H1 (cell line): ENCODE measurements around the gene MRPL34. TPM values are rescaled to one million over a fixed set of nuclear protein-coding genes. Genes with fewer than 3 reads are reported as not detected.

ENCODE experiments used
- CTCF ChIA-PET: fragments of 300-600 bp; sonication (Branson Sonifier 250); formaldehyde crosslinking; loops from one replicate; lab custom pipeline; 2021; ENCODE audit not compliant: partially characterized antibody; lab: Charles Lee
- POLR2A ChIA-PET: fragments of 300-600 bp; sonication (Branson Sonifier 250); formaldehyde crosslinking; loops from one replicate; lab custom pipeline; 2021; ENCODE audit warnings: inconsistent platforms; ENCODE audit not compliant: partially characterized antibody; lab: Charles Lee
- DNase-seq, 2 experiments: peaks; one replicate each; pipeline versions ENCODE4 v3.0.0 to v3.0.0-alpha.2; 2010 to 2022; ENCODE audit warnings: low spot score in 2 of 2, low read depth in 1 of 2, mixed read lengths in 1 of 2
- FAIRE-seq: peaks from 2 replicates; lab custom pipeline; 2011; peaks lifted over from hg19 to GRCh38; lab: Jason Lieb, UNC
- H2AFZ ChIP-seq: 2 replicates; pipeline ENCODE4 v1.8.1; 2012; ENCODE audit warnings: low read length, inconsistent platforms
- H2AK5ac ChIP-seq: 2 replicates; pipeline ENCODE4 v1.6.1; 2013; ENCODE audit warnings: low read depth, low read length
- H2BK120ac ChIP-seq: replicated peaks from 2 replicates; pipeline ENCODE3; 2013; ENCODE audit warnings: low read depth, low read length, inconsistent platforms
- H2BK12ac ChIP-seq: 2 replicates; pipeline ENCODE4 v1.6.1; 2013; ENCODE audit warnings: low read depth, low read length
- H2BK15ac ChIP-seq: 2 replicates; pipeline ENCODE4 v1.6.1; 2013; ENCODE audit warnings: low read length
- H2BK20ac ChIP-seq: 2 replicates; pipeline ENCODE4 v1.6.1; 2013; ENCODE audit warnings: low read length
- H2BK5ac ChIP-seq: 2 replicates; pipeline ENCODE4 v1.6.1; 2013; ENCODE audit warnings: low read depth, low read length
- H3K14ac ChIP-seq: 2 replicates; pipeline ENCODE4 v1.6.1; 2013; ENCODE audit warnings: inconsistent platforms; ENCODE audit not compliant: insufficient read length
- H3K18ac ChIP-seq: 2 replicates; pipeline ENCODE4 v1.6.1; 2013; ENCODE audit warnings: low read length; ENCODE audit errors: extremely low read depth
- H3K23ac ChIP-seq: 2 replicates; pipeline ENCODE4 v1.6.1; 2013; ENCODE audit warnings: inconsistent platforms; ENCODE audit not compliant: insufficient read length
- H3K23me2 ChIP-seq: 2 replicates; pipeline ENCODE4 v1.6.1; 2013; ENCODE audit warnings: low read depth, low read length
- H3K27ac ChIP-seq: 2 replicates; pipeline ENCODE4 v1.6.1; 2011; ENCODE audit warnings: low read depth, low read length, inconsistent platforms
- H3K27me3 ChIP-seq, 4 experiments: replicated peaks in 1 of 4; 1 replicate in 1 of 4; 2 replicates in 3 of 4; pipeline versions ENCODE4 v1.6.1 to v1.8.1; 2011 to 2013; ENCODE audit warnings: low read length in 3 of 4, mild to moderate bottlenecking in 3 of 4, inconsistent platforms in 2 of 4, mixed read lengths in 2 of 4, moderate library complexity in 1 of 4; ENCODE audit not compliant: control insufficient read depth in 3 of 4, insufficient read depth in 3 of 4; ENCODE audit errors: extremely low read depth in 1 of 4
- H3K36me3 ChIP-seq, 4 experiments: 2 replicates each; pipeline versions ENCODE4 v1.6.1 to v1.8.1; 2011 to 2013; ENCODE audit warnings: mild to moderate bottlenecking in 4 of 4, low read length in 3 of 4, moderate library complexity in 2 of 4, control low read depth in 1 of 4, inconsistent platforms in 1 of 4; ENCODE audit not compliant: insufficient read depth in 4 of 4, control insufficient read depth in 2 of 4
- H3K4ac ChIP-seq: replicated peaks from 2 replicates; pipeline ENCODE3; 2013; ENCODE audit warnings: low read length, low read depth, mixed read lengths, inconsistent platforms; ENCODE audit not compliant: insufficient read length
- H3K4me1 ChIP-seq, 4 experiments: replicated peaks in 1 of 4; 1 replicate in 1 of 4; 2 replicates in 3 of 4; pipeline versions ENCODE4 v1.6.1 to v1.8.1; 2011 to 2013; ENCODE audit warnings: low read length in 3 of 4, inconsistent platforms in 2 of 4, mixed read lengths in 1 of 4; ENCODE audit not compliant: insufficient read depth in 4 of 4, control insufficient read depth in 3 of 4
- H3K4me2 ChIP-seq, 2 experiments: 2 replicates each; pipeline versions ENCODE4 v1.6.1 to v1.8.1; 2011 to 2013; ENCODE audit warnings: low read depth in 2 of 2, low read length in 2 of 2, control low read depth in 1 of 2, inconsistent platforms in 1 of 2, mild to moderate bottlenecking in 1 of 2; ENCODE audit not compliant: insufficient read depth in 1 of 2
- H3K4me3 ChIP-seq, 4 experiments: fragments of 200-600, 300-600 bp in 1 of 4; sonication (generic), shearing (Covaris generic), sonication (Bioruptor Twin) in 1 of 4; 2 replicates each; pipeline versions ENCODE4 v1.5.1 to v1.8.1; 2011 to 2016; ENCODE audit warnings: low read length in 4 of 4, low read depth in 3 of 4, control low read depth in 2 of 4, inconsistent platforms in 2 of 4, mild to moderate bottlenecking in 2 of 4, mixed read lengths in 1 of 4, moderate library complexity in 1 of 4; ENCODE audit not compliant: insufficient read depth in 2 of 4; ENCODE audit errors: extremely low read depth in 1 of 4
- H3K56ac ChIP-seq: replicated peaks from 2 replicates; pipeline ENCODE3; 2013; ENCODE audit warnings: low read depth, mild to moderate bottlenecking, mixed read lengths, low read length, inconsistent platforms; ENCODE audit not compliant: insufficient read length
- H3K79me1 ChIP-seq: 2 replicates; pipeline ENCODE4 v1.6.1; 2013; ENCODE audit warnings: low read depth, low read length, control low read depth
- H3K79me2 ChIP-seq, 2 experiments: 2 replicates each; pipeline versions ENCODE4 v1.6.1 to v1.8.1; 2012 to 2013; ENCODE audit warnings: low read length in 2 of 2, mild to moderate bottlenecking in 2 of 2, inconsistent platforms in 1 of 2; ENCODE audit not compliant: insufficient read depth in 2 of 2, control insufficient read depth in 1 of 2
- H3K9ac ChIP-seq, 4 experiments: replicated peaks in 1 of 4; 1 replicate in 1 of 4; 2 replicates in 3 of 4; pipeline versions ENCODE4 v1.6.1 to v1.8.1; 2011 to 2013; ENCODE audit warnings: low read depth in 3 of 4, low read length in 3 of 4, control low read depth in 2 of 4, mild to moderate bottlenecking in 2 of 4, moderate library complexity in 2 of 4, inconsistent platforms in 1 of 4; ENCODE audit errors: extremely low read depth in 1 of 4
- H3K9me3 ChIP-seq, 2 experiments: 2 replicates each; pipeline versions ENCODE4 v1.6.1 to v1.8.1; 2012 to 2013; ENCODE audit warnings: mild to moderate bottlenecking in 2 of 2, moderate library complexity in 2 of 2, control low read depth in 1 of 2, inconsistent platforms in 1 of 2, low read depth in 1 of 2, low read length in 1 of 2, mixed read lengths in 1 of 2; ENCODE audit not compliant: insufficient read depth in 2 of 2
- H4K20me1 ChIP-seq, 2 experiments: replicated peaks in 1 of 2; 2 replicates each; pipeline versions ENCODE3 to v1.8.1; 2011 to 2013; ENCODE audit warnings: inconsistent platforms in 2 of 2, low read length in 2 of 2, mild to moderate bottlenecking in 1 of 2; ENCODE audit not compliant: insufficient read depth in 2 of 2, control insufficient read depth in 1 of 2
- H4K5ac ChIP-seq: 2 replicates; pipeline ENCODE4 v1.6.1; 2013; ENCODE audit warnings: low read length, low read depth, mixed read lengths, inconsistent platforms; ENCODE audit not compliant: insufficient read length
- H4K8ac ChIP-seq: 2 replicates; pipeline ENCODE4 v1.8.0; 2013; ENCODE audit warnings: mild to moderate bottlenecking, moderate library complexity, low read length, inconsistent platforms; ENCODE audit not compliant: insufficient read depth; ENCODE audit errors: extremely low read depth
- H4K91ac ChIP-seq: replicated peaks from 2 replicates; pipeline ENCODE3; 2013; ENCODE audit warnings: low read length, mixed read lengths, inconsistent platforms; ENCODE audit not compliant: insufficient read length
- CEBPB ChIP-seq: IDR thresholded peaks from 2 replicates; pipeline ENCODE4 v1.6.1; 2012; ENCODE audit warnings: low read depth, low read length
- SIN3A ChIP-seq, 2 experiments: IDR thresholded peaks in 1 of 2; conservative IDR thresholded peaks in 1 of 2; 2 replicates each; pipeline ENCODE4 v1.6.1; 2011 to 2012; ENCODE audit warnings: low read length in 2 of 2, improper control_type of control experiment in 1 of 2, low read depth in 1 of 2, mild to moderate bottlenecking in 1 of 2
- WGBS, 2 experiments: shearing (Covaris generic) in 1 of 2; methylation state at CpG; one replicate each; pipeline versions ENCODE4 v1.1.6 to v1.1.7; 2013 to 2015; ENCODE audit warnings: low lambda C conversion rate in 2 of 2, mixed read lengths in 2 of 2, inconsistent platforms in 1 of 2, low coverage in 1 of 2, missing lambda C conversion rate in 1 of 2; ENCODE audit not compliant: insufficient replicate concordance in 2 of 2, insufficient coverage in 1 of 2, insufficient read length in 1 of 2; ENCODE audit errors: extremely low coverage in 1 of 2, missing lambda C conversion rate in 1 of 2; 5-methylcytosine and 5-hydroxymethylcytosine counted together
- polyA plus RNA-seq, 7 experiments: library from polyadenylated mRNA; depleted of rRNA in 3 of 7; stranded (reverse) in 5 of 7; unstranded in 2 of 7; fragments of >200 nt in 5 of 7; fragments of 200-250 nt in 2 of 7; gene quantifications; 1 replicate in 5 of 7; 2 replicates in 1 of 7; 4 replicates in 1 of 7; pipeline versions ENCODE4 v1.2.1 to v1.2.3, GENCODE V29; 2011 to 2013; ENCODE audit warnings: missing spikeins in 2 of 7, mixed read lengths in 2 of 7
- total RNA-seq: library from RNA; stranded (reverse); fragmentation: NEBNext Ultra II Directional; extraction: Animal tissue kit (Norgen Biotek cat#: 25700); gene quantifications from 2 replicates; pipeline ENCODE4 v1.2.1, GENCODE V29; 2021

Gene MRPL34
- total and polyA plus RNA-seq, 2 of the 8 experiments (the other 6 are each of a cell fraction or from before 2014, with no cell fraction given): 91.9 to 99.6 TPM

GRCh38 chr19:17312189-17313113 is 6.8 kb downstream of the MRPL34 start:
- Histone ChIP-seq H3K4me3 (no peak overlapping the region), H3K27ac (peak overlapping the region; percentile 67), H3K23ac (no peak overlapping the region), H3K4me2 (peak overlapping the region in 1 of 2 experiments; percentile 8; a peak in 2 of 4 replicates), H2BK120ac (no peak overlapping the region), H4K8ac (0 out of 2 replicates have a peak overlapping the region, but pooled peaks have one; percentile 35), H4K5ac (no peak overlapping the region), H3K79me2 (peaks cover 8 to 32% of the 10 kb centered on the region in 2 experiments; a peak in 3 of 4 replicates), H3K79me1 (peaks cover 21% of the 10 kb centered on the region), H3K9me3 (no peaks in the 10 kb centered on the region), H2BK12ac (0 out of 2 replicates have a peak overlapping the region, but pooled peaks have one; percentile 60), H3K9ac (no peak overlapping the region), H3K56ac (no peak overlapping the region), H3K14ac (no peak overlapping the region), H3K4ac (no peak overlapping the region), H4K20me1 (peaks cover 0 to 14% of the 10 kb centered on the region in 2 experiments), H3K27me3 (no peaks in the 10 kb centered on the region), H2BK20ac (no peak overlapping the region), H2AFZ (no peak overlapping the region), H3K36me3 (peaks cover 4 to 17% (median 12%) of the 10 kb centered on the region in 4 experiments), H3K18ac (no peak overlapping the region), H3K23me2 (peaks cover 5% of the 10 kb centered on the region), H4K91ac (no peak overlapping the region), H2BK5ac (no peak overlapping the region), H3K4me1 (peaks cover 2 to 13% (median 5%) of the 10 kb centered on the region in 4 experiments; a peak in 5 of 7 replicates), H2BK15ac (no peak overlapping the region), H2AK5ac (no peak overlapping the region)
- CTCF ChIA-PET: interaction anchor here (0.6 to 1.7 kb wide), 6 partner anchors 10 to 153 kb away, joined by 3 to 5 read pairs (median 4); no protein-coding TSS in a partner anchor
- FAIRE-seq (no peak), DNase-seq (no peak)
- 89% methylated on average over 20 of the region's 20 CpGs; no CpG with 5 or more reads in 1 of the 2 experiments for whole genome bisulfite sequencing, 2 experiments
- no peak for TF ChIP-seq SIN3A (conservative IDR thresholded peaks at IDR 0.05 in 1 of 2, IDR thresholded peaks at IDR 0.05 in 1 of 2; ENCODE audit: low read depth in 1 of 2, low read length in 2 of 2)
- TF ChIP-seq CEBPB: no peak
- POLR2A ChIA-PET: interaction anchor here (0.8 to 18.5 kb wide), 6 partner anchors 16 to 86 kb away, joined by 3 to 329 read pairs (median 4); partner anchors contain the start of genes ANO8 and OCEL1
